Measurements from ENCODE around the gene RBM33. TPM values are rescaled to one million over a fixed set of nuclear protein-coding genes. Genes with fewer than 3 reads are reported as not detected.

The RBM33 gene
- total RNA-seq, 1 donor from 2014 or later: 79.8 TPM

DNA sequence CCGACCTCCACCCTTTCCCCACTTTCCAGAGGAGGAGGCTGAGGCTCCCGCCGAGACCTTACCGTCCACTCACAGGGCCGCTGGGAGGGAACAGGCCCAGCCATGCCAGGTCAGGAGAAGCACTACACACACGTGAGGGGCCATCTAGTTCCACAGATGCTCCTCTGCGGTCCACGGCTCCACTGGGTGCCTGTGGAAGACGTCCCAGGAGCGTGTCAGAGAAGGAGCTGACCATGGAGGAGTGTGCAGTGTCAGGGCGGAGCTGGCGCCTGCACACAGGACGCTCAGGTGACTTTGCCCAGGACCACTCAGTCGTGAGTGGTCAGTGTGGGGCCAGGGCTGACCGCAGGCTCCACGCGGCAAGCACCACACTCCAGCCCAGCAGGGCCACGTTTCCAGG is 175.8 kb downstream of the RBM33 start:
- intact Hi-C loops (cut with micrococcal nuclease): no loop called here
- Mint-ChIP-seq H3K27ac (no peak overlapping the region), H3K4me1 (ENCODE audit: low read depth) (peaks cover 4% of the 10 kb centered on the region), H3K27me3 (ENCODE audit: low read depth) (peaks cover 9% of the 10 kb centered on the region), H3K9me3 (no peaks in the 10 kb centered on the region), H3K4me3 (ENCODE audit: low read depth) (no peak overlapping the region), H3K36me3 (ENCODE audit: low read depth) (no peaks in the 10 kb centered on the region)
- no peak for DNase-seq (ENCODE audit: low spot score)

DNA sequence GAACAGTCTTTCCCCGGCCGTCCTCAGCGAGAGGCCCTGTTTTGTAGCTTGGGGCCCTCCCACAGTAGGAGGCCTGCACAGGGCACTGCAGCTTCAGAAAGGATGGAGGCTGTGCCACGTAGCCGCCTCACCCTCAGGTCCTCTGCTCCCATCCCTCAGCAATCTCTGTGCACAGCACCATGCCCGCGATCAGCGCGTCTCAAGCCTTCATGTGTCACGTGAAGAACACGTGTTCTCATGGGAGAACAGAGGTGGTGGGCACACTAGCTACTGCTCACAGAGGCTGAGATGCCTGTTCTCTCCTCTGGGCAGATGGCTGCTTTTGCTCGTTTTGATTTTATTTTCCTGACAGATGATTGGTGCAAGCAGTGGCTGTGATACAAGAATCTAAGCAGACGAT is 176.3 kb downstream of the RBM33 start:
- no peak for DNase-seq (ENCODE audit: low spot score)
- H3K36me3 Mint-ChIP-seq (ENCODE audit: low read depth): no peaks in the 10 kb centered on the region

DNA sequence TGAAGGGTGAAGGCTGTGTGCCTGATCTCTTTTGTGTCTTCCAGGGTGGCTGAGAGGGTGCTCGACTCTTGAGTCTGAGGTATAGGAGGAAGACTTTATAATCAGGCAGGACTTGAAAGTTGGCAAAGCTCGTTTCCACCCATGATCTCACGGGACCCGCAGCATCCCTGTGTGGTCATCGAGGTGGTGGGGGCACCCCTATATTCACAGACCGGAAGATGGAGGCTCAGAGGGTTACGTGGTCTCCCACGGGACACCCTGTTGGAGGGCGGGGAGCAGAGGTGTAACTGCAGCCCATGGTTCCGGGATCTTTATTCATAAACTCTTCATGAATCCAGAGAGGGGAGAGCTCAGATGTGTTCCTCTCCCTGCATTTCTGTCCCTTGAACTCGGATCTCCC is 177.4 kb downstream of the RBM33 start:
- intact Hi-C loops (cut with micrococcal nuclease): no loop called here
- no peaks in the 10 kb centered on the region for H3K36me3 Mint-ChIP-seq (ENCODE audit: low read depth)
- H3K9me3 Mint-ChIP-seq: no peaks in the 10 kb centered on the region
- H3K27ac Mint-ChIP-seq: no peak overlapping the region
- peaks cover 6% of the 10 kb centered on the region for H3K27me3 Mint-ChIP-seq (ENCODE audit: low read depth)
- H3K4me1 Mint-ChIP-seq (ENCODE audit: low read depth): no peaks in the 10 kb centered on the region
- H3K4me3 Mint-ChIP-seq (ENCODE audit: low read depth): no peak overlapping the region
- DNase-seq (ENCODE audit: low spot score): no peak

More for the DNA sequence above, 176.3 kb downstream of the RBM33 start:
- Mint-ChIP-seq H3K27me3 (ENCODE audit: low read depth) (peaks cover 5% of the 10 kb centered on the region), H3K27ac (no peak overlapping the region), H3K4me3 (ENCODE audit: low read depth) (no peak overlapping the region), H3K4me1 (ENCODE audit: low read depth) (no peaks in the 10 kb centered on the region), H3K9me3 (no peaks in the 10 kb centered on the region)
- intact Hi-C loops (cut with micrococcal nuclease): no loop called here

DNA sequence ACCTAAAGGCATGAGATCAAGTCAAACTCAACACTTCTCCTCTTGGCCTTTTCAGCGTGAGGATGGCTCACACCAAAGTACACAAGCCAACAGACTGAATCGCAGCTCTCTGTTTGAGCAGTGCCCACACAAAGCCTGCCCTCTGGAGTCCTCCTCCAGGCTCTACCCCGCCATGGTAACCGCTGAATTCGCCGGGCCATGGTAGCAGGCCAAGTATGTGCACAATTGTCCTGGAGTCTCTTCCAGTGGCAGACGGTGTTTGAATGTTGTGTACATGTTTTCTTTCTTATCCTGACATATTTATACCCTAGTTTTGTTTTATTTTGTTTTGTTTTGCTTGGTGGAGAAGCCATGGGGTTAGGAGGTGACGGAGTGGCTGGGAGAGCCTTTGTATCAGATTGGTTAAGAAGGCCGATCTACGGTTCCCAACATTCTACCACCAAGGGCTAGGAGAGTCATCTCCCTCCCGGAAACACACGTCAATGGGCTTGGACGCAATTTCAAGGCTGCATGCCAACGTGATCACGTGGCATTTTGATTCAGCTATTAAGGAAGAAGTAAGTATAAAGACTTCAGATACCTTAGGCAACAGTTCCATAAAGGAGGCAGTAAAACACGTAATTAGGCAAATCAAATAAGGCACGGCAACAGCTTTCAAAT is 179.9 kb downstream of the RBM33 start:
- no peak overlapping the region for H3K4me3 Mint-ChIP-seq (ENCODE audit: low read depth)
- no peaks in the 10 kb centered on the region for H3K4me1 Mint-ChIP-seq (ENCODE audit: low read depth)
- no peaks in the 10 kb centered on the region for H3K9me3 Mint-ChIP-seq
- intact Hi-C loops (cut with micrococcal nuclease): no loop called here
- H3K27ac Mint-ChIP-seq: no peak overlapping the region
- H3K36me3 Mint-ChIP-seq (ENCODE audit: low read depth): no peaks in the 10 kb centered on the region
- H3K27me3 Mint-ChIP-seq (ENCODE audit: low read depth): peaks cover 6% of the 10 kb centered on the region
- no peak for DNase-seq (ENCODE audit: low spot score)

DNA sequence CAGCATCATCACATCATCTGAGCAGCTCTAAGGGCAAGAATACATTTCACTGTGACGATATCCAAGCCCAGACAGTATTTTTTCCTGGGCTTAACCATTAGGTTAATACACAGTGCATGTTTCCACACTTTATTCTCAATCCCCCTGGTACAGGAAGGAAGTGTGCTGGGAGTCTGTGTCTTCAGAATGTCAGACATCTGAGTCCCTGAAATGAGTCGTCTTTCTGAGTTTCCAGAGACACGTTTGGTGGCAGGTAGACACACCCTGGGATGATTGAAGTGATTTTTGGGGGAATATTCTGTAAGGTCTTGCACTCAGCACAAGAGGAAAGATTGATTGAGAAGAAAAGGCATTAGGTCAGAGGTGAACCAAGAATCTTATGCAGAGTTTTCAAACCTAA is 180.9 kb downstream of the RBM33 start:
- H3K27me3 Mint-ChIP-seq (ENCODE audit: low read depth): peaks cover 6% of the 10 kb centered on the region
- H3K4me1 Mint-ChIP-seq (ENCODE audit: low read depth): no peaks in the 10 kb centered on the region
- H3K9me3 Mint-ChIP-seq: no peaks in the 10 kb centered on the region
- intact Hi-C loops (cut with micrococcal nuclease): no loop called here
- no peak for DNase-seq (ENCODE audit: low spot score)
- H3K36me3 Mint-ChIP-seq (ENCODE audit: low read depth): no peaks in the 10 kb centered on the region
- H3K4me3 Mint-ChIP-seq (ENCODE audit: low read depth): no peak overlapping the region
- H3K27ac Mint-ChIP-seq: no peak overlapping the region

DNA sequence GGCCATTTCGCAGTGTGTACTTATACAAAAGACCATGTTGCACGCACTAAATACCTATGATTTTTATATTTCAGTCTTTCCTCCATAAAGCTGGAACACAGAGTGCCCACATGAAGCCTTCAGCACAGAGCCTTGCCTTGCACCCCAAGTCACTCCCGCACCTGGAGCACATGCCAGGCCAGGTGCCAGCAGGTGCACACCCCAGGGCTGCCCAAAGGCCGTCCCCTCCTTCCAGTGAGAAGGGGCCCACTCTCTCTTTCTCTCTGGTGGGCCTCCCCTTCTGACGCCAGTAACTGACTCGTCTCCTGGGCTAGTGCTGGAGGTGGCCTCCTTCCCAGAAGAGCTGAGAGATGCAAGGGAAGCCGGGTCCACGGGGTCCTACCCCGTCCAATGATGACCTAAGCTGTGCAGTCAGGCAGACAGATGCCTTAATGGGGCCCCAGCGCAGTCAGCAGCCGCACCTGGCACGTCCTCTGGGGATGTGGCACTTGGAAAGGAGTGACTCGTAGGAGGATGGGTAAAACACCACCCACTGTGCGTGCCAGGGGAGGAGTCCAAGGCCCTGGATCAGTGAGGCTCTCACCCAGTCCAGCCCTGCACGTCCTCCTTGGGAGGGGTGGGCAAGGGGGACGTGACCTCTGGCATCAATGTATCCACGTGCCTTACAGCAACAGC is 185.5 kb downstream of the RBM33 start:
- Mint-ChIP-seq H3K36me3 (ENCODE audit: low read depth) (no peaks in the 10 kb centered on the region), H3K27ac (no peak overlapping the region), H3K4me3 (ENCODE audit: low read depth) (no peak overlapping the region), H3K27me3 (ENCODE audit: low read depth) (peaks cover 1% of the 10 kb centered on the region), H3K4me1 (ENCODE audit: low read depth) (no peaks in the 10 kb centered on the region), H3K9me3 (no peaks in the 10 kb centered on the region)
- DNase-seq (ENCODE audit: low spot score): no peak
- intact Hi-C loops (cut with micrococcal nuclease): no loop called here

Other genes with a start within 250 kb of the RBM33 start
- not detected in 2 replicates for gene EN2, start 186.5 kb upstream of the RBM33 start, total RNA-seq
- gene CNPY1, start 98.1 kb upstream of the RBM33 start, total RNA-seq: not detected in 2 replicates
- gene SHH, start 167.8 kb downstream of the RBM33 start, total RNA-seq: 0.07 and 0.14 TPM in 2 replicates